Type B pancreatic cell (in vitro differentiated cells): Measurements from ENCODE around the gene FIBP. TPM values are rescaled to one million over a fixed set of nuclear protein-coding genes. Genes with fewer than 3 reads are reported as not detected.

ENCODE experiments used
- DNase-seq: peaks from one replicate; pipeline ENCODE4 v3.0.0; 2021; ENCODE audit warnings: mixed read lengths; ENCODE audit not compliant: unreplicated experiment; ENCODE audit errors: extremely low spot score
- H3K27ac Mint-ChIP-seq: 2 replicates; pipeline ENCODE4 v1.8.0; 2021; ENCODE audit warnings: mild to moderate bottlenecking, mixed read lengths
- H3K27me3 Mint-ChIP-seq: 2 replicates; pipeline ENCODE4 v1.8.0; 2021; ENCODE audit warnings: mixed read lengths
- H3K36me3 Mint-ChIP-seq: 2 replicates; pipeline ENCODE4 v1.8.0; 2021; ENCODE audit warnings: mixed read lengths
- H3K4me1 Mint-ChIP-seq: one replicate; pipeline ENCODE4 v1.8.0; 2021; ENCODE audit warnings: mixed read lengths; ENCODE audit not compliant: unreplicated experiment
- H3K4me3 Mint-ChIP-seq: 2 replicates; pipeline ENCODE4 v1.8.0; 2021; ENCODE audit warnings: mild to moderate bottlenecking, mixed read lengths
- H3K9me3 Mint-ChIP-seq: 2 replicates; pipeline ENCODE4 v1.8.0; 2021; ENCODE audit warnings: mixed read lengths
- total RNA-seq: library from RNA; stranded (reverse); gene quantifications from 2 replicates; pipeline ENCODE4 v1.2.1, GENCODE V29; 2021; ENCODE audit warnings: low replicate concordance
- TF ChIP-seq, protein P1 (sequence below): fragments of 200-600 bp; sonication (generic); conservative IDR thresholded peaks from 2 replicates; pipeline ENCODE4 v1.5.0; 2021; ENCODE audit warnings: antibody characterized with exemption, mild to moderate bottlenecking

Gene FIBP
- total RNA-seq, 1 donor from 2014 or later, result 74.7 TPM

DNA sequence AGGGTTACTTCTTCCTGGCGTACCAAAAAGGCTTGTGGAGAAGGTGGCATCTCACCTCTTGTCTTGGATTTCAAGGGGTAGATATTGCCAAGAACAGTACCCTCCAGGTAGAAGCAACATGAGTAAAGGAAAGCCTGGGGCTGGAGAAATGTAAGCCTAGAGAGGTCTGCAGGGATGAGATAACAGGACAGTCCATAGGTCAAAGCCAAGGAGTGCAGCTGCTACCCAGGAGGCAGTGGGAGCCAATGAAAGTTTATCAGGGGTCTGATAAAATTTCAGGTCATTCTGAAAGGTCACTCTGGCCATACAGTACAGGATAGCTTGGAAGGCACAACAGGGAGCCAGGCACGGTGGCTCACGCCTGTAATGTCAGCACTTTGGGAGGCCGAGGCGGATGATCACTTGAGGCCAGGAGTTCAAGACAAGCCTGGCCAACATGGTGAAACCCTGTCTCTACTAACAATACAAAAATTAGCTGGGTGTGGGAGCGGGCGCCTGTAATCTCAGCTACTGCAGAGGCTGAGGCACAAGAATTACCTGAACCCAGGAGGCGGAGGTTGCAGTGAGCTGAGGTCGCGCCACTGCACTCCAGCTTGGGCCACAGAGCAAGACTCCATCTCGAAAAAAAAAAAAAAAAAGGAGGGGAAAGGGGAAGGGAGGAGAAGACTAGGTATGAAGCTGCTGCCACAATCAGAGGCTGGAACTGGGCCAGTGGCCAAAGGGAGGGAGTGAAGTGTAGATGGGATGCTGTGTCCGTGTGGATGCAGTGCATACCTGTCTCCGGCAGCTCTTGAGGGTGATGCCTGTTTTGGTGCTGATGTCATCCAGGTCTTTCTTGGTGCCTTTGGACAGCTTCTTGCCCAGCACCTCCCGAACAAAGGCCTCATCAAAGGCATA is 1.2 kb downstream of the FIBP start:
- no peak for DNase-seq
- H3K36me3 Mint-ChIP-seq, result peaks cover 5% of the 10 kb centered on the region
- peak overlapping the region; percentile 98 for H3K4me3 Mint-ChIP-seq
- peak overlapping the region; percentile 83 for H3K27ac Mint-ChIP-seq
- peaks cover 8% of the 10 kb centered on the region for H3K27me3 Mint-ChIP-seq
- TF ChIP-seq, protein P1, sequence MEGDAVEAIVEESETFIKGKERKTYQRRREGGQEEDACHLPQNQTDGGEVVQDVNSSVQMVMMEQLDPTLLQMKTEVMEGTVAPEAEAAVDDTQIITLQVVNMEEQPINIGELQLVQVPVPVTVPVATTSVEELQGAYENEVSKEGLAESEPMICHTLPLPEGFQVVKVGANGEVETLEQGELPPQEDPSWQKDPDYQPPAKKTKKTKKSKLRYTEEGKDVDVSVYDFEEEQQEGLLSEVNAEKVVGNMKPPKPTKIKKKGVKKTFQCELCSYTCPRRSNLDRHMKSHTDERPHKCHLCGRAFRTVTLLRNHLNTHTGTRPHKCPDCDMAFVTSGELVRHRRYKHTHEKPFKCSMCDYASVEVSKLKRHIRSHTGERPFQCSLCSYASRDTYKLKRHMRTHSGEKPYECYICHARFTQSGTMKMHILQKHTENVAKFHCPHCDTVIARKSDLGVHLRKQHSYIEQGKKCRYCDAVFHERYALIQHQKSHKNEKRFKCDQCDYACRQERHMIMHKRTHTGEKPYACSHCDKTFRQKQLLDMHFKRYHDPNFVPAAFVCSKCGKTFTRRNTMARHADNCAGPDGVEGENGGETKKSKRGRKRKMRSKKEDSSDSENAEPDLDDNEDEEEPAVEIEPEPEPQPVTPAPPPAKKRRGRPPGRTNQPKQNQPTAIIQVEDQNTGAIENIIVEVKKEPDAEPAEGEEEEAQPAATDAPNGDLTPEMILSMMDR, result no peak
- H3K9me3 Mint-ChIP-seq, result no peaks in the 10 kb centered on the region
- H3K4me1 Mint-ChIP-seq, result peaks cover 31% of the 10 kb centered on the region

DNA sequence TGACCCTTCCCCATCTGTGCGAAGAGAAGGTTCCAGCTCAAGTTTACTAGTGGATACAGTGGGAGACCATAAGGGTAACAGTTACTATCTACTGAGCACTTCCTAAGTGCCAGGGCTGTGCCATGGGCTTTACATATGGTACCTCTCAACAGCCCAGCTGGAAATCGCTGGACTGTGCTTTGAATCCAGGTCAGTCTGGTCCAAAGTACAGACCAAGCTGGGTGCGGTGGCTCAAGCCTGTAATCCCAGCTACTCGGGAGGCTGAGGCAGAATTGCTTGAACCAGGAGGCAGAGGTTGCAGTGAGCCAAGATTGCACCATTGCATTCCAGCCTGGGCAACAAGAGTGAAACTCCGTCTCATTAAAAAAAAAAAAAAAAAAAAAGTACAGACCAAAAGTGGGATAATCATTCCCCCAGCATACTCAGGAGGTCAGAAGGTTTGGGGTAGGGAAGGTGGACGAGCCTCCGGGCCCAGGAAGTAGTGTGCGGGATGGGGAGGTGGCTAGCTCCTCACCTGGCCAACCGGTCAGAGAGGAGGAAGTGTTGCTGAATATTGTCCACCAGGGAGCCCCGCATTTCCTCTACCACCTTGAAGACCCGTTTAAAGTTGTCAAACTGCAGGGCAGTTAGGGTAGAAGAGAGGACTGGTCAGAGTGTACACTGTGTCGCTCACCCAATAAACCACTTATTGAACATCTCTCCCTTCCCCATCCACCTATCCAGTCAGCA is 2.3 kb downstream of the FIBP start:
- Mint-ChIP-seq H3K4me1 (peaks cover 30% of the 10 kb centered on the region), H3K36me3 (peaks cover 5% of the 10 kb centered on the region), H3K27ac (no peak overlapping the region), H3K4me3 (peak overlapping the region; percentile 98), H3K9me3 (no peaks in the 10 kb centered on the region), H3K27me3 (peaks cover 7% of the 10 kb centered on the region)
- no peak for DNase-seq
- TF ChIP-seq, protein P1, result no peak

DNA sequence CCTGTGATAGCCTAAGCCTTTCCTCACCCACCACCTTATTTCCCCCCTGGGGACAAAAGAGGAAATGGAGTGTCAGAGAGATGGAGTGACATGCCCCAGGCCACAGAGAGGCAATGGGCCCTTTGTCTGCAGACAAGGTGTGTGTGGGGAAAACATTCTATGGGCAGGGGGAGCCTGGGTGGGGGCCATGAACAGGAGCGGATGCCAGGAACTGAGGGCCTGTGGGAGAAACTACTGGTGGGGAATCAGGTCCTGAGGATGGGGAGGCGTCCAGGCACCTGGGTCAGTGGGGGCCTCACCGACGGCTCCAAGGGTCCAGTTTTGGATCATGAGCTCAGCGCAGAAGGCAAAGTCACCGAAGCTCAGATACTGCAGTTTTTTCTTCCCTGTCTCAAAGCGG is 3.0 kb downstream of the FIBP start:
- TF ChIP-seq, protein P1, result no peak
- no peaks in the 10 kb centered on the region for H3K9me3 Mint-ChIP-seq
- H3K36me3 Mint-ChIP-seq, result peaks cover 5% of the 10 kb centered on the region
- DNase-seq, result no peak
- peak overlapping the region; percentile 20 for H3K4me3 Mint-ChIP-seq
- peaks cover 28% of the 10 kb centered on the region for H3K4me1 Mint-ChIP-seq
- no peak overlapping the region for H3K27ac Mint-ChIP-seq
- peaks cover 7% of the 10 kb centered on the region for H3K27me3 Mint-ChIP-seq

DNA sequence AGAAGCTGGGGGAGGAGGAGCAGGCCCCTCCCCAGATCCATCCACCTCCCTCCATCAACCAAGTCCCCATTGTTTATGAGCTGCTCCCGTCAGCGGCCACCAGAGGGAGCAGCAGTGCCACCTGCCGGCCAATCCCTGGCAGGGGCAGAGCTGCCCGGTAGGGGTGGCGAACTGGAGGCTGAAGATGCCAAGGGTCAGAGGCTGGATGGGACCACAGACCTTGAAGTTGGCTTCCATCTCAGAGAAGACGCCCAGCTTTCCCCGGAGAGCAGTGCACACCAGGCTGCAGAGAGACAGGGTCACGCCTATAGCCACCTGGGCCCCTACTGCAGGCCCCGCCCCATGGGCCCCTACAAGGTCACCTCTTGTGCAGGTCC is 3.6 kb downstream of the FIBP start:
- Mint-ChIP-seq H3K36me3 (peaks cover 5% of the 10 kb centered on the region), H3K27me3 (peaks cover 2% of the 10 kb centered on the region), H3K4me3 (peak overlapping the region; percentile 79), H3K9me3 (no peaks in the 10 kb centered on the region), H3K4me1 (peaks cover 23% of the 10 kb centered on the region), H3K27ac (peak overlapping the region; percentile 43)
- TF ChIP-seq, protein P1, result peak; percentile 99
- DNase-seq, result no peak

DNA sequence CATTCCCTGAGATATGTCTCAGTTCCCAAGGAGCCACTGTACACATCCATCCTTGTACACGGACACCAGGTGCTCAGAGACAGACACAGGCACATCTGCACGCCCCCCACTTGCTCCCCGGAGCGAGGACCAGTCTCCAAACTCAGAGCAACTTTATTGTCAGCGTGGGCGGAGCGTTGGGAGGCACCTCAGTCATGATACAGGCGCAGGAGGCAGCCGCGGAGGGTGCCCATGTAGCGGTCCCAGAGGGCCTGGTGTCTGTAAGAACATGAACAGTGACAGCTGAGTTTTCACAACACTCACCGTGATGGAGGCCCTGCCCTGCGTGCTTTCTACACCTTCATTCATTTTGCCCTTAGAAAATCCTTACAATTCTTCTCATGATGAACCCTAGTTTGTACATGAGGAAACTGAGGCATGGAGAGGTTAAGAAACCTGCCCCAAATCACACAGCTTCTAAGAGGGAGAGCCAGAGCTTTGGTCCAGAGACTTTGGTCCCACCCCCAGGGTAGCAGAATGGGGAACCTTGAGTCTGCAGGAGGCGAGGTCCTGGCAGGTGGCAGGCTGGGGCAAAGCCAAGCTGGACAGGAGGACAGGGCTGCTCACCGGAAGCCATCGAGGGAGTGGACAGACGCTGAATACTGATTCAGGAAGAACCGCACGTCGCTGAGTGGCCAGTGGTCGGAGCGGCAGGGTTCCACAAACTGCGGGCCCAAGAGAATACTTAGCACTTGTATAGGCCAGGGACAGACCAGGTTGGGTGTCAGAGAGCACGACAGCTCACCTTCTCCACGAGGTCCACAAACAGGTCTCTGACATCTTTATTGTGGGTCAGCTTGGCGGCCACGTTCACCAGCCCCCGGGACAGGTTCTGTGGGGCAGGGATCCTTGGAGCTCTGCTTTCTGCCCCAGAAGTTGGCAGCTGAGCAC is 4.2 kb downstream of the FIBP start:
- TF ChIP-seq, protein P1, result no peak
- no peak for DNase-seq
- peak overlapping the region; percentile 79 for H3K4me3 Mint-ChIP-seq
- peaks cover 17% of the 10 kb centered on the region for H3K4me1 Mint-ChIP-seq
- H3K27me3 Mint-ChIP-seq, result no peaks in the 10 kb centered on the region
- peak overlapping the region; percentile 43 for H3K27ac Mint-ChIP-seq
- peaks cover 5% of the 10 kb centered on the region for H3K36me3 Mint-ChIP-seq
- no peaks in the 10 kb centered on the region for H3K9me3 Mint-ChIP-seq
